K562 (cell line): ENCODE measurements around the gene HOXB13. TPM values are rescaled to one million over a fixed set of nuclear protein-coding genes. Genes with fewer than 3 reads are reported as not detected.

Experiments
- ATAC-seq: fragments of 200-7000 bp; cut with Tn5 transposase; 3 replicates; pipeline ENCODE4 v1.9.1; 2020; ENCODE audit warnings: moderate library complexity
- BruUV-seq: library from RNA; stranded (reverse); fragments of 400-500 nt; replicated peaks from 2 replicates; lab custom pipeline; 2021; lab: Mats Ljungman, UMichigan
- CTCF ChIA-PET: fragments of 300-600 bp; formaldehyde crosslinking; extraction: SDS; loops from one replicate; lab custom pipeline; 2021; ENCODE audit warnings: low intra/inter-chr PET ratio; lab: Yijun Ruan, JAX
- POLR2A ChIA-PET: fragments of 300-600, 350-650 bp; sonication (Branson Sonifier 250); formaldehyde crosslinking; extraction: SDS; loops from one replicate; lab custom pipeline; 2021; ENCODE audit warnings: antibody characterized with exemption, inconsistent platforms; lab: Yijun Ruan, JAX
- DNase-seq, 4 experiments: peaks; one replicate each; pipeline versions ENCODE4 v3.0.0 to v3.0.0-alpha.2; 2011 to 2018; ENCODE audit warnings: low spot score in 3 of 4, mixed read lengths in 3 of 4; ENCODE audit errors: extremely low read depth in 1 of 4
- FAIRE-seq: peaks from 2 replicates; lab custom pipeline; 2011; peaks lifted over from hg19 to GRCh38; lab: Jason Lieb, UNC
- H2AFZ ChIP-seq: 2 replicates; pipeline ENCODE4 v1.6.0; 2011; ENCODE audit warnings: low read depth, low read length, control low read depth, inconsistent platforms
- H3K27ac ChIP-seq: fragments of 200-600 bp; 3 replicates; pipeline ENCODE4 v1.8.0; 2011; ENCODE audit warnings: low read depth, mild to moderate bottlenecking, control low read depth, inconsistent platforms, low read length, moderate library complexity, mixed read lengths; ENCODE audit errors: extremely low read depth
- H3K27me3 ChIP-seq, 2 experiments: fragments of 300-600 bp in 1 of 2; 2 replicates in 1 of 2; 3 replicates in 1 of 2; pipeline versions ENCODE4 v1.6.0 to v1.8.0; 2011; ENCODE audit warnings: inconsistent platforms in 2 of 2, low read length in 2 of 2, mild to moderate bottlenecking in 1 of 2, mixed read lengths in 1 of 2, moderate library complexity in 1 of 2; ENCODE audit not compliant: control insufficient read depth in 2 of 2, insufficient read depth in 2 of 2
- H3K36me3 ChIP-seq: fragments of 300-600 bp; 3 replicates; pipeline ENCODE4 v1.8.0; 2011; ENCODE audit warnings: mild to moderate bottlenecking, low read length, inconsistent platforms; ENCODE audit not compliant: control insufficient read depth, insufficient read depth
- H3K4me1 ChIP-seq, 2 experiments: fragments of 200-600 bp in 1 of 2; replicated peaks in 1 of 2; 2 replicates in 1 of 2; 3 replicates in 1 of 2; pipeline versions ENCODE4 v1.5.1 to v1.8.0; 2011; ENCODE audit warnings: inconsistent platforms in 2 of 2, low read length in 2 of 2, mild to moderate bottlenecking in 1 of 2, mixed read lengths in 1 of 2, moderate library complexity in 1 of 2; ENCODE audit not compliant: control insufficient read depth in 2 of 2, insufficient read depth in 2 of 2
- H3K4me2 ChIP-seq: 2 replicates; pipeline ENCODE4 v1.6.1; 2011; ENCODE audit warnings: low read length, control low read depth, inconsistent platforms, mixed read lengths; ENCODE audit not compliant: insufficient read depth
- H3K4me3 ChIP-seq: fragments of 200-600 bp; sonication (generic), shearing (Covaris generic); 2 replicates; pipeline ENCODE4 v1.5.1; 2016; ENCODE audit warnings: control low read depth, inconsistent platforms
- H3K79me2 ChIP-seq: fragments of 200-600 bp; 3 replicates; pipeline ENCODE4 v1.8.0; 2011; ENCODE audit warnings: low read length, inconsistent platforms; ENCODE audit not compliant: control insufficient read depth, insufficient read depth
- H3K9ac ChIP-seq, 2 experiments: 2 replicates each; pipeline versions ENCODE4 v1.6.0 to v1.6.1; 2011; ENCODE audit warnings: low read depth in 2 of 2, low read length in 2 of 2, control low read depth in 1 of 2, inconsistent platforms in 1 of 2, mild to moderate bottlenecking in 1 of 2, mixed read lengths in 1 of 2; ENCODE audit not compliant: insufficient read depth in 1 of 2
- H3K9me1 ChIP-seq: one replicate; pipeline ENCODE4 v1.6.0; 2011; ENCODE audit warnings: inconsistent platforms, mild to moderate bottlenecking, low read length, moderate library complexity; ENCODE audit not compliant: control insufficient read depth, insufficient read depth
- H3K9me3 ChIP-seq: replicated peaks from 2 replicates; pipeline ENCODE4 v1.5.1; 2011; ENCODE audit warnings: low read depth, low read length, inconsistent platforms; ENCODE audit not compliant: control insufficient read depth, insufficient read depth
- H4K20me1 ChIP-seq: replicated peaks from 2 replicates; pipeline ENCODE4 v1.6.1; 2011; ENCODE audit warnings: low read length, inconsistent platforms, mixed read lengths; ENCODE audit not compliant: control insufficient read depth, insufficient read depth
- CBX2 ChIP-seq: fragments of 200-600 bp; sonication (generic); IDR thresholded peaks from one replicate; pipeline ENCODE4 v1.6.1; 2012; ENCODE audit warnings: mild to moderate bottlenecking, low read length, inconsistent platforms; ENCODE audit not compliant: insufficient read depth, poor library complexity, severe bottlenecking
- CEBPG ChIP-seq, 3 experiments: fragments of 200-800 bp in 1 of 3; sonication (Bioruptor generic) in 1 of 3; sonication (generic) in 1 of 3; formaldehyde crosslinking in 1 of 3; IDR thresholded peaks in 2 of 3; conservative IDR thresholded peaks in 1 of 3; 2 replicates each; pipeline versions ENCODE4 v1.6.1 to v1.8.0; 2016 to 2022; ENCODE audit warnings: missing compliant biosample characterization in 2 of 3, missing genetic modification characterization in 2 of 3, mild to moderate bottlenecking in 1 of 3, missing genetic modification reagents in 1 of 3
- KLF10 ChIP-seq: fragments of 250-450 bp; sonication (Bioruptor Pico); IDR thresholded peaks from 2 replicates; pipeline ENCODE4 v1.6.1; 2021; ENCODE audit warnings: matching md5 sums
- MTA1 ChIP-seq: fragments of 450-650 bp; IDR thresholded peaks from 2 replicates; pipeline ENCODE4 v1.6.1; 2017; ENCODE audit warnings: borderline replicate concordance
- PURB ChIP-seq: sonication (generic); formaldehyde crosslinking; IDR thresholded peaks from 2 replicates; pipeline ENCODE4 v1.9.0; 2021; ENCODE audit warnings: low read depth, mild to moderate bottlenecking, missing genetic modification reagents
- RFX5 ChIP-seq: IDR thresholded peaks from 2 replicates; pipeline ENCODE4 v1.6.1; 2011; ENCODE audit warnings: low read depth, mild to moderate bottlenecking, improper control_type of control experiment, low read length
- ZBTB1 ChIP-seq: sonication (generic); formaldehyde crosslinking; IDR thresholded peaks from 2 replicates; pipeline ENCODE4 v1.8.1; 2023; ENCODE audit warnings: missing genetic modification reagents, low read depth, mild to moderate bottlenecking, borderline replicate concordance
- ZNF217 ChIP-seq: sonication (generic); formaldehyde crosslinking; IDR thresholded peaks from 2 replicates; pipeline ENCODE4 v1.8.0; 2022; ENCODE audit warnings: mild to moderate bottlenecking, missing genetic modification reagents
- ZNF766 ChIP-seq: fragments of 200-800 bp; sonication (Bioruptor generic); conservative IDR thresholded peaks from 2 replicates; pipeline ENCODE4 v1.6.1; 2016; ENCODE audit warnings: missing genetic modification characterization, missing compliant biosample characterization
- ZSCAN29 ChIP-seq: fragments of 450-650 bp; IDR thresholded peaks from 2 replicates; pipeline ENCODE4 v1.6.1; 2017
- WGBS: fragments of 100-300 bp; shearing (Covaris generic); methylation state at CpG from one replicate; pipeline ENCODE4 v1.1.6; 2016; ENCODE audit warnings: low coverage, mixed read lengths; ENCODE audit not compliant: insufficient coverage; ENCODE audit errors: missing lambda C conversion rate; 5-methylcytosine and 5-hydroxymethylcytosine counted together
- in situ Hi-C: fragments of 300-500 bp; cut with MboI; formaldehyde crosslinking; loops from 4 replicates; pipeline ENCODE4 v1.15.0; 2018; ENCODE audit warnings: inconsistent platforms, mixed read lengths
- intact Hi-C: fragments of 100-400 bp; cut with micrococcal nuclease; formaldehyde crosslinking; loops from 2 replicates; pipeline ENCODE4 v1.14.2; 2022
- polyA plus RNA-seq, 8 experiments: library from polyadenylated mRNA; depleted of rRNA in 4 of 8; stranded (reverse) in 5 of 8; unstranded in 3 of 8; fragments of >200 nt; fragmentation: Nextera tagmentation in 2 of 8; fragmentation: Illumina TruSeq in 1 of 8; extraction: Ambion mirVana in 2 of 8; extraction: Trizol in 1 of 8; gene quantifications; 2 replicates each; pipeline versions ENCODE4 v1.2.1 to v1.2.3, GENCODE V29; 2011 to 2014; ENCODE audit warnings: inconsistent platforms in 1 of 8, missing spikeins in 1 of 8
- total RNA-seq, 7 experiments: library from RNA; depleted of rRNA in 6 of 7; stranded (reverse); fragments of >200 nt in 6 of 7; fragmentation: Illumina TruSeq in 2 of 7; extraction: Trizol in 2 of 7; gene quantifications; 2 replicates each; pipeline versions ENCODE4 v1.2.1 to v1.2.3, GENCODE V29; 2011 to 2021; ENCODE audit warnings: low replicate concordance in 1 of 7
- TF ChIP-seq, protein P1 (sequence below), 2 experiments: IDR thresholded peaks in 1 of 2; conservative IDR thresholded peaks in 1 of 2; 2 replicates each; pipeline ENCODE4 v1.6.1; 2016; ENCODE audit warnings: low read depth in 2 of 2, mild to moderate bottlenecking in 1 of 2, missing compliant biosample characterization in 1 of 2, missing genetic modification characterization in 1 of 2, moderate library complexity in 1 of 2

HOXB13 gene
- total and polyA plus RNA-seq, 9 of the 15 experiments (the other 6 are each of a cell fraction or from before 2014, with no cell fraction given) = not detected

GRCh38 chr17:48724251-48725003 is 4.1 kb downstream of the HOXB13 start (continued):
- TF ChIP-seq PURB = no peak
- TF ChIP-seq MTA1 = no peak

GRCh38 chr17:48723423-48724250 is 4.9 kb downstream of the HOXB13 start:
- FAIRE-seq (no peak), ATAC-seq (no peak), DNase-seq (no peak)
- CTCF ChIA-PET = interaction anchor here (0.6 to 2.6 kb wide), 4 partner anchors 16 to 671 kb away, joined by 3 to 21 read pairs (median 6); no protein-coding TSS in a partner anchor
- no peak overlapping the region for H3K4me2 ChIP-seq
- no peak overlapping the region for H2AFZ ChIP-seq
- H3K79me2 ChIP-seq = no peaks in the 10 kb centered on the region
- H3K36me3 ChIP-seq = no peaks in the 10 kb centered on the region
- H3K9me3 ChIP-seq = no peaks in the 10 kb centered on the region
- H3K27ac ChIP-seq = no peak overlapping the region
- H3K9me1 ChIP-seq = no peaks in the 10 kb centered on the region
- peaks cover 74 to 87% of the 10 kb centered on the region in 2 experiments for H3K27me3 ChIP-seq
- peaks cover 0 to 31% of the 10 kb centered on the region in 2 experiments; a peak in 2 of 5 replicates for H3K4me1 ChIP-seq
- no TSS peak for BruUV-seq
- POLR2A ChIA-PET = interaction anchor here (0.6 to 2.3 kb wide), 7 partner anchors 11 to 832 kb away, joined by 3 to 7 read pairs (median 3); partner anchors contain the start of gene ATP5MC1
- in situ Hi-C loops (no loop called here), intact Hi-C loops (loop anchor here (1.0 to 2.0 kb wide), 3 partner anchors 45 to 156 kb away; no protein-coding TSS in a partner anchor)
- 36% methylated on average over 42 of the region's 42 CpGs for WGBS
- no peak overlapping the region for H3K9ac ChIP-seq
- no peak overlapping the region for H3K4me3 ChIP-seq
- peaks cover 3% of the 10 kb centered on the region; the same call in 1 of the 2 replicates for H4K20me1 ChIP-seq
- TF ChIP-seq ZSCAN29 = peak; percentile 91
- no peak for TF ChIP-seq ZBTB1 (CRISPR knock-in tag)
- no peak for TF ChIP-seq CEBPG (CRISPR knock-in tag; IDR thresholded peaks at IDR 0.05)
- no peak for TF ChIP-seq CEBPG (tag; conservative IDR thresholded peaks at IDR 0.05 in 1 of 2, IDR thresholded peaks at IDR 0.05 in 1 of 2)
- TF ChIP-seq ZNF766 = no peak
- no peak for TF ChIP-seq RFX5
- TF ChIP-seq, protein P1, sequence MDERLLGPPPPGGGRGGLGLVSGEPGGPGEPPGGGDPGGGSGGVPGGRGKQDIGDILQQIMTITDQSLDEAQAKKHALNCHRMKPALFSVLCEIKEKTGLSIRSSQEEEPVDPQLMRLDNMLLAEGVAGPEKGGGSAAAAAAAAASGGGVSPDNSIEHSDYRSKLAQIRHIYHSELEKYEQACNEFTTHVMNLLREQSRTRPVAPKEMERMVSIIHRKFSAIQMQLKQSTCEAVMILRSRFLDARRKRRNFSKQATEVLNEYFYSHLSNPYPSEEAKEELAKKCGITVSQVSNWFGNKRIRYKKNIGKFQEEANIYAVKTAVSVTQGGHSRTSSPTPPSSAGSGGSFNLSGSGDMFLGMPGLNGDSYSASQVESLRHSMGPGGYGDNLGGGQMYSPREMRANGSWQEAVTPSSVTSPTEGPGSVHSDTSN (CRISPR knock-in tag; IDR thresholded peaks at IDR 0.05; ENCODE audit: low read depth) = no peak
- TF ChIP-seq, protein P1 (tag; conservative IDR thresholded peaks at IDR 0.05; ENCODE audit: low read depth) = no peak
- no peak for TF ChIP-seq KLF10 (CRISPR knock-in tag)
- TF ChIP-seq ZNF217 (CRISPR knock-in tag) = no peak
- TF ChIP-seq CBX2 = peak; percentile 76
